Thoracic aorta endothelial cell (primary cell): ENCODE measurements around the gene PTPN7. TPM values are rescaled to one million over a fixed set of nuclear protein-coding genes. Genes with fewer than 3 reads are reported as not detected.

ENCODE experiments used
- total RNA-seq: library from RNA; depleted of rRNA; stranded (reverse); fragments of >200 nt; gene quantifications from 2 replicates; pipeline ENCODE4 v1.2.3, GENCODE V29; 2012

The PTPN7 gene
- total RNA-seq: 0.27 and 0.36 TPM in 2 replicates

DNA sequence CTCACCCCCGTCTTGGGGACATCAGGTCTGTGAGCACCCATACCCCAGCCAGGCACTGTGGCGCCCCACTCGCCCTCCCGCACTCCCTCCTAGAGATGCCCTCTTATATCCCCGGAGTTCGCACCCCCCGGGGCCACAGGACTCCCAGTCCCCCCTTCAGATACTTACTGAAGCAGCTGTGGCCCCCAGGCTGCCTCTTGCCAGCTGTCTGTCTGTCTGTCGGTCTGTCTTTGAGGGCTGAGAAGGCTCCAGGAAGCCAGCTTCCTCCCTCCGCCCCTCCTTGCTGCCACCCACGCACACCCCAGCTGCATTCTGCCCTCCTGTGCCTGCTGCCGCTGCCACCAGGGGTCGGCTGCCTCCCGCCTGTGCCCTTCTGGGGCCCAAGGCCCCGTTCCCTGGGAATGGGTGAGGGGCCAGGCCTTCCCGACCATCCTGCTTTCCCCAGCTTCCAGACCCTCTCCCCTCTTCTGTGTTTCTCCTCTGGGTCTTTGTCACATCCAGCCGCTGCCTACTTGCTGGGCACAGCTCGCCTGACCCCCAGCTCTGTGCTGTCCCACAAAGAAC is at the start of gene PTPN7:
Gene PTPN7 (minus strand): TSS at position 226 of the 564 bp plus-strand sequence. CDS start 1,200 bp downstream, outside the sequence.

DNA sequence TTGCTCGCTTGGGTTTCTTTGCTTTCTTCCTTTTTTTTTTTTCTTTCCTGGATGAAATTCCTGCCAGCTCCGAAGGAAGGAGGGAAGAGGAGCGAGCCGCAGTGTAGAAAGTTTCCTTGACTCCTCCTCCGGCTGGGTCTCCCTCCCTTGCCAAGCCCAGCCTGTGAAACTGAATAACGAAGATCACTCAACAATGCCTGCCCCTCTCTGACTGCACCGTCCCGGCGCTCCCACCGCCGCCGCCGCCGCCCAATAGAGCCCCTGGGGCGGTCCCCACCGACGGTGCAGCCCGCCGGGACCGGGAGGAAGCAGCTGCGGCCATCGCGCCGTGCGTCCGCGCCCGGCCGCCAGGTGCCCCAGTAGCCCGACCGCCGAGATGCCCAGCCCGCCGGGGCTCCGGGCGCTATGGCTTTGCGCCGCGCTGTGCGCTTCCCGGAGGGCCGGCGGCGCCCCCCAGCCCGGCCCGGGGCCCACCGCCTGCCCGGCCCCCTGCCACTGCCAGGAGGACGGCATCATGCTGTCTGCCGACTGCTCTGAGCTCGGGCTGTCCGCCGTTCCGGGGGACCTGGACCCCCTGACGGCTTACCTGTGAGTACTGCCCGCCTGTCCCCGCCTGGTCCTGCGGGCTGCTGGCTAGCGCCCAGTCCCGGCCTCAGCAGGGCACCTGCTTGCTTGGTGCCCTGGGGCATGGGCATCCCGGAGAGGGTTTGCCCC is 33.4 kb upstream of the PTPN7 start, which contains the start of gene LGR6:
Gene LGR6 (plus strand): TSS at position 186 of the 714 bp plus-strand sequence. CDS start 191 bp downstream, at position 377.

GRCh38 chr1:202144402-202145067 is 15.9 kb downstream of the PTPN7 start, which contains the start of gene ARL8A:
Gene ARL8A (minus strand): TSS chr1:202144737. CDS start chr1:202144572, 165 bp downstream.

DNA sequence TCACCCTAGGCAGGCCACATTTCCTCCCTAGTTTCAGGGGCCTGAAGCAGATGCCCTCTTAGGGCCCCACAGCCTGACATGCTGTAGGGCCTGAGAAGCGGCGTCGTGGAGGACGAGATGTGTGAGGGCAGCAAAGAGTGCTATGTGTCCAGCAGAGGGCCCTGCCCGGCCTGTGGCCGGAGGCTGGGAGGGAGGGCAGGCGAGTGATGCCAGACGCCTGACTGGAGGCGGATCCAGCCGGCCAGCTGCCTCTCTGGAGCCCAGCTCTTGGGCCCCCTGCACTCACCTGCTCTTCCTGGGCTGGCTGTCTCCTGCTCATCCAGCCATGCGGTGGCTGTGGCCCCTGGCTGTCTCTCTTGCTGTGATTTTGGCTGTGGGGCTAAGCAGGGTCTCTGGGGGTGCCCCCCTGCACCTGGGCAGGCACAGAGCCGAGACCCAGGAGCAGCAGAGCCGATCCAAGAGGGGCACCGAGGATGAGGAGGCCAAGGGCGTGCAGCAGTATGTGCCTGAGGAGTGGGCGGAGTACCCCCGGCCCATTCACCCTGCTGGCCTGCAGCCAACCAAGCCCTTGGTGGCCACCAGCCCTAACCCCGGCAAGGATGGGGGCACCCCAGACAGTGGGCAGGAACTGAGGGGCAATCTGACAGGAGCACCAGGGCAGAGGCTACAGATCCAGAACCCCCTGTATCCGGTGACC is 37.6 kb downstream of the PTPN7 start, which contains the start of gene GPR37L1:
Gene GPR37L1 (plus strand): TSS at position 279 of the 697 bp plus-strand sequence. CDS start 47 bp downstream, at position 326.

Other genes with a start within 250 kb of the PTPN7 start
- not detected in 2 replicates for gene LMOD1, start 214.1 kb downstream of the PTPN7 start, total RNA-seq
- 79.1 and 80.7 TPM in 2 replicates for gene TIMM17A, start 205.1 kb downstream of the PTPN7 start, total RNA-seq
- gene RNPEP, start 178.0 kb downstream of the PTPN7 start, total RNA-seq: 75.7 and 86.5 TPM in 2 replicates
- 0.07 and 0.13 TPM in 2 replicates for gene ELF3, start 150.0 kb downstream of the PTPN7 start, total RNA-seq
- not detected in 2 replicates for gene GPR37L1, start 37.7 kb downstream of the PTPN7 start, total RNA-seq
- gene ARL8A, start 15.9 kb downstream of the PTPN7 start, total RNA-seq: 19.8 and 22.5 TPM in 2 replicates
- not detected in 2 replicates for gene LGR6, start 33.2 kb upstream of the PTPN7 start, total RNA-seq
- gene UBE2T, start 181.3 kb upstream of the PTPN7 start, total RNA-seq: 44.7 and 82.7 TPM in 2 replicates
- 14.1 and 15.1 TPM in 2 replicates for gene PPP1R12B, start 188.1 kb upstream of the PTPN7 start, total RNA-seq